Gastrocnemius medialis (tissue), 4 donors: ENCODE measurements around the gene SNX11.

ENCODE experiments used
- POLR2A ChIP-seq, 2 donors: fragments of 450-650 bp; IDR thresholded peaks; one replicate each; pipeline ENCODE4 v1.6.1; 2017; ENCODE audit warnings: antibody characterized with exemption in 2 of 2, mild to moderate bottlenecking in 2 of 2, moderate library complexity in 2 of 2
- TF ChIP-seq, protein P1 (sequence below), 5 experiments: fragments of 450-650 bp in 3 of 5; fragments of 200-600 bp in 2 of 5; sonication (generic) in 2 of 5; IDR thresholded peaks in 4 of 5; conservative IDR thresholded peaks in 1 of 5; 1 replicate in 4 of 5; 2 replicates in 1 of 5; pipeline ENCODE4 v1.5.1; 2016 to 2019; ENCODE audit warnings: antibody characterized with exemption in 5 of 5, mild to moderate bottlenecking in 3 of 5, moderate library complexity in 3 of 5

DNA sequence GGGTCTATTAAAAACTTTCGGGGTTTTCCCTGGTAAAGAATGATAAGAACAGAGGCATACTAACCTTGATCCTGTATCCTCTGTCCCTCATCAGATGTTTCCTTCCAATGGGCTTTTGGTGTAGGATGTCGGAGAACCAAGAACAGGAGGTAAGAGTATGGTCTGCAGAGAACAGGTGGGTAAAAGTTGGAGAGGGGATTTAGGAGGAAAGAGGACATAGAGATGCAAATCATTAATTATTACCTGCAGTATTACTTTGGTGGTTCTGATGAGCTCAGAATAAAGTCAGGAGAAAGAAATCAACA is 4.3 kb downstream of the SNX11 start:
- TF ChIP-seq, protein P1, sequence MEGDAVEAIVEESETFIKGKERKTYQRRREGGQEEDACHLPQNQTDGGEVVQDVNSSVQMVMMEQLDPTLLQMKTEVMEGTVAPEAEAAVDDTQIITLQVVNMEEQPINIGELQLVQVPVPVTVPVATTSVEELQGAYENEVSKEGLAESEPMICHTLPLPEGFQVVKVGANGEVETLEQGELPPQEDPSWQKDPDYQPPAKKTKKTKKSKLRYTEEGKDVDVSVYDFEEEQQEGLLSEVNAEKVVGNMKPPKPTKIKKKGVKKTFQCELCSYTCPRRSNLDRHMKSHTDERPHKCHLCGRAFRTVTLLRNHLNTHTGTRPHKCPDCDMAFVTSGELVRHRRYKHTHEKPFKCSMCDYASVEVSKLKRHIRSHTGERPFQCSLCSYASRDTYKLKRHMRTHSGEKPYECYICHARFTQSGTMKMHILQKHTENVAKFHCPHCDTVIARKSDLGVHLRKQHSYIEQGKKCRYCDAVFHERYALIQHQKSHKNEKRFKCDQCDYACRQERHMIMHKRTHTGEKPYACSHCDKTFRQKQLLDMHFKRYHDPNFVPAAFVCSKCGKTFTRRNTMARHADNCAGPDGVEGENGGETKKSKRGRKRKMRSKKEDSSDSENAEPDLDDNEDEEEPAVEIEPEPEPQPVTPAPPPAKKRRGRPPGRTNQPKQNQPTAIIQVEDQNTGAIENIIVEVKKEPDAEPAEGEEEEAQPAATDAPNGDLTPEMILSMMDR (IDR thresholded peaks at IDR 0.05 in 4 of 5, conservative IDR thresholded peaks at IDR 0.05 in 1 of 5), result no peak
- no peak for TF ChIP-seq POLR2A (IDR thresholded peaks at IDR 0.05)
